Activated CD4-positive, alpha-beta T cell treated with anti-CD3 and anti-CD28 coated beads, Interleukin-2, amount 10 ng/mL, durations not matched to agents 7 days and 5 days (primary cell): ENCODE results near the gene CKS1B. TPM values are rescaled to one million over a fixed set of nuclear protein-coding genes. Genes with fewer than 3 reads are reported as not detected.
A peak's percentile ranks its signal among the peaks of the same experiment; 100 is the strongest.

Experiments
- CTCF ChIA-PET: fragments of 350-600 bp; sonication (Branson Sonifier 250); formaldehyde crosslinking; loops from one replicate; lab custom pipeline; 2021; ENCODE audit warnings: antibody characterized with exemption; lab: Charles Lee
- POLR2A ChIA-PET: fragments of 350-600 bp; sonication (Branson Sonifier 250); formaldehyde crosslinking; loops from one replicate; lab custom pipeline; 2021; ENCODE audit warnings: antibody characterized with exemption; lab: Charles Lee
- DNase-seq: peaks from one replicate; pipeline ENCODE4 v3.0.0-alpha.2; 2020
- H3K27ac Mint-ChIP-seq: one replicate; pipeline ENCODE4 v1.8.0; 2021; ENCODE audit warnings: mild to moderate bottlenecking, moderate library complexity, mixed read lengths
- H3K27me3 Mint-ChIP-seq: one replicate; pipeline ENCODE4 v1.8.0; 2021; ENCODE audit warnings: mixed read lengths
- H3K36me3 Mint-ChIP-seq: one replicate; pipeline ENCODE4 v1.8.0; 2021; ENCODE audit warnings: low read depth, mixed read lengths
- H3K4me1 Mint-ChIP-seq: one replicate; pipeline ENCODE4 v1.8.0; 2021; ENCODE audit warnings: mixed read lengths
- H3K4me3 Mint-ChIP-seq: one replicate; pipeline ENCODE4 v1.8.0; 2021; ENCODE audit warnings: mild to moderate bottlenecking, moderate library complexity, mixed read lengths
- H3K9me3 Mint-ChIP-seq: one replicate; pipeline ENCODE4 v1.8.0; 2021; ENCODE audit warnings: mixed read lengths
- total RNA-seq, 2 experiments: library from RNA; stranded (reverse); gene quantifications; one replicate each; pipeline ENCODE4 v1.2.3, GENCODE V29; 2021

The CKS1B gene
- total RNA-seq, 2 experiments from 2014 or later, result 147 to 157 TPM

GRCh38 chr1:155009221-155009711 is 34.8 kb downstream of the CKS1B start:
- peak overlapping the region; percentile 99 for H3K4me3 Mint-ChIP-seq
- no peaks in the 10 kb centered on the region for H3K9me3 Mint-ChIP-seq
- H3K36me3 Mint-ChIP-seq, result peaks cover 52% of the 10 kb centered on the region
- H3K27ac Mint-ChIP-seq, result peak overlapping the region; percentile 92
- H3K27me3 Mint-ChIP-seq, result no peaks in the 10 kb centered on the region
- peaks cover 72% of the 10 kb centered on the region for H3K4me1 Mint-ChIP-seq
- POLR2A ChIA-PET, result no interaction called here
- no peak for DNase-seq
- CTCF ChIA-PET, result interaction anchor here (1.0 to 17.4 kb wide), 4 partner anchors 8 to 76 kb away, joined by 3 to 184 read pairs (median 28); partner anchors contain the start of genes ADAM15, LENEP and ZBTB7B

DNA sequence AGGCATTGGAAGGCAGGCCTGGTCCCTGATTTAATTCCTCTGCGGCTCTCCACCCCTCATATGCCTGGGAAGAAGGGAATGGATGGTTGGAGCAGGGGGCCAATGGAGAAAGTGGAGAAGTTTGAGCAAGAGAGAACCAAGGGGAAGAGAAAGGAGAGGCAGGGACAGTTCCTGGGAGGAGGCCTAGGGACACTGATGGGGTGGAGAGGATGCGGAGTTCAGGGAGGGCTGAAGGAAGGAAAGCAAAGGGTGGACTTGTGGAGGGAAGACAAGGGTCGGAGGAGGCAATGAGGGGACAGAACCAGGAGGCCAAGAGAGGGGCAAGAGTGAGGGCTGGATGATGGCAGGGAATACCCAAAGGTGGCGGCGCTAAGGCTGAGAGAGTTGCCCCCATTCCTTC is 35.3 kb downstream of the CKS1B start:
- Mint-ChIP-seq H3K9me3 (no peaks in the 10 kb centered on the region), H3K27me3 (no peaks in the 10 kb centered on the region), H3K36me3 (peaks cover 53% of the 10 kb centered on the region), H3K27ac (peak overlapping the region; percentile 92), H3K4me1 (peaks cover 72% of the 10 kb centered on the region), H3K4me3 (peak overlapping the region; percentile 99)
- ChIA-PET POLR2A (no interaction called here), CTCF (interaction anchor here (2.8 to 17.4 kb wide), 4 partner anchors 8 to 75 kb away, joined by 9 to 222 read pairs (median 115); partner anchors contain the start of genes DCST1, DCST2, LENEP and ZBTB7B)
- DNase-seq, result no peak

- peaks cover 74% of the 10 kb centered on the region for H3K4me1 Mint-ChIP-seq
These were observed 35.9 kb downstream of the CKS1B start for GRCh38 chr1:155010211-155010918.

GRCh38 chr1:155011004-155011416 is 36.5 kb downstream of the CKS1B start:
- no peaks in the 10 kb centered on the region for H3K27me3 Mint-ChIP-seq
- no peak for DNase-seq
- H3K9me3 Mint-ChIP-seq, result no peaks in the 10 kb centered on the region
- peaks cover 74% of the 10 kb centered on the region for H3K4me1 Mint-ChIP-seq
- ChIA-PET POLR2A (no interaction called here), CTCF (interaction anchor here (1.1 to 17.4 kb wide), 6 partner anchors 12 to 74 kb away, joined by 3 to 222 read pairs (median 14); partner anchors contain the start of genes DCST1, DCST2, LENEP and ZBTB7B)
- peak overlapping the region; percentile 92 for H3K27ac Mint-ChIP-seq
- H3K36me3 Mint-ChIP-seq, result peaks cover 59% of the 10 kb centered on the region
- H3K4me3 Mint-ChIP-seq, result peak overlapping the region; percentile 99

More at GRCh38 chr1:155010211-155010918, 35.9 kb downstream of the CKS1B start:
- peak; percentile 44 for DNase-seq
- ChIA-PET POLR2A (no interaction called here), CTCF (interaction anchor here (0.6 to 17.4 kb wide), 8 partner anchors 12 to 75 kb away, joined by 3 to 222 read pairs (median 10); partner anchors contain the start of genes DCST1, DCST2, LENEP and ZBTB7B)
- no peaks in the 10 kb centered on the region for H3K9me3 Mint-ChIP-seq
- H3K4me3 Mint-ChIP-seq, result peak overlapping the region; percentile 99
- no peaks in the 10 kb centered on the region for H3K27me3 Mint-ChIP-seq
- H3K27ac Mint-ChIP-seq, result peak overlapping the region; percentile 92
- peaks cover 53% of the 10 kb centered on the region for H3K36me3 Mint-ChIP-seq

GRCh38 chr1:155011437-155012025 is 37.0 kb downstream of the CKS1B start:
- DNase-seq, result no peak
- no peaks in the 10 kb centered on the region for H3K9me3 Mint-ChIP-seq
- H3K4me3 Mint-ChIP-seq, result peak overlapping the region; percentile 99
- no peaks in the 10 kb centered on the region for H3K27me3 Mint-ChIP-seq
- H3K4me1 Mint-ChIP-seq, result peaks cover 74% of the 10 kb centered on the region
- ChIA-PET CTCF (interaction anchor here (0.6 to 17.4 kb wide), 9 partner anchors 9 to 74 kb away, joined by 3 to 222 read pairs (median 6); partner anchors contain the start of genes DCST1, DCST2, LENEP and ZBTB7B), POLR2A (no interaction called here)
- peak overlapping the region; percentile 92 for H3K27ac Mint-ChIP-seq
- H3K36me3 Mint-ChIP-seq, result peaks cover 60% of the 10 kb centered on the region

DNA sequence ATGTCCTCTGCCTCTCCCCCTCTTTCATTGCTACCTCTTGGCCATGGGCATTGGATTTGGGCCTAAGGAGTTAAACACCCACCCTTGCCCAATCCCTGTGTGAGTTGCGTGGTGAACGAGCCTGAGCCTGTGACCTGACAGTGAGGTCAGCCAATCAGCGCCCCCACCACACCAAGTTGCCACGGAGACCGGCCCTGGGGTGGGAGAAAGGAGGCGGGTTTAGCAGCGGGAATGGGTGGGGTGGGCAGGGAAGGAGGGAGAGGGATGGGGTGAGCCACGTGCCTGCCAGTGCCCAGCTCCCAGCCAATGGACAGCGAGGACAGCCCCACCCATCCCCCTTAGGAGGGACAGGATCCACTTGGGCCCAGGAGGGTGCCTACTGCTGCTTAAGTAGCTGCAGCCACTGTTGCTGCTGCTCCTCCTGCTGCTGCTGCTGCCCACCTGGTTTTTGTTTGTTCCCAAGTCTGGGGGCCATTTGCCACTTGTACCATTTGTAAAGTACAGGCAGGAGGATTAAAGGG is 37.6 kb downstream of the CKS1B start:
- H3K9me3 Mint-ChIP-seq, result no peaks in the 10 kb centered on the region
- no peaks in the 10 kb centered on the region for H3K27me3 Mint-ChIP-seq
- H3K36me3 Mint-ChIP-seq, result peaks cover 62% of the 10 kb centered on the region
- H3K27ac Mint-ChIP-seq, result peak overlapping the region; percentile 89
- DNase-seq, result peak; percentile 52
- ChIA-PET POLR2A (interaction anchor here (0.6 to 0.7 kb wide), 2 partner anchors 29 to 51 kb away, joined by 3 to 5 read pairs; no protein-coding TSS in a partner anchor), CTCF (interaction anchor here (0.6 to 17.4 kb wide), 8 partner anchors 8 to 73 kb away, joined by 3 to 222 read pairs (median 8); partner anchors contain the start of genes DCST1, DCST2, LENEP and ZBTB7B)
- peaks cover 74% of the 10 kb centered on the region for H3K4me1 Mint-ChIP-seq
- peak overlapping the region; percentile 99 for H3K4me3 Mint-ChIP-seq

DNA sequence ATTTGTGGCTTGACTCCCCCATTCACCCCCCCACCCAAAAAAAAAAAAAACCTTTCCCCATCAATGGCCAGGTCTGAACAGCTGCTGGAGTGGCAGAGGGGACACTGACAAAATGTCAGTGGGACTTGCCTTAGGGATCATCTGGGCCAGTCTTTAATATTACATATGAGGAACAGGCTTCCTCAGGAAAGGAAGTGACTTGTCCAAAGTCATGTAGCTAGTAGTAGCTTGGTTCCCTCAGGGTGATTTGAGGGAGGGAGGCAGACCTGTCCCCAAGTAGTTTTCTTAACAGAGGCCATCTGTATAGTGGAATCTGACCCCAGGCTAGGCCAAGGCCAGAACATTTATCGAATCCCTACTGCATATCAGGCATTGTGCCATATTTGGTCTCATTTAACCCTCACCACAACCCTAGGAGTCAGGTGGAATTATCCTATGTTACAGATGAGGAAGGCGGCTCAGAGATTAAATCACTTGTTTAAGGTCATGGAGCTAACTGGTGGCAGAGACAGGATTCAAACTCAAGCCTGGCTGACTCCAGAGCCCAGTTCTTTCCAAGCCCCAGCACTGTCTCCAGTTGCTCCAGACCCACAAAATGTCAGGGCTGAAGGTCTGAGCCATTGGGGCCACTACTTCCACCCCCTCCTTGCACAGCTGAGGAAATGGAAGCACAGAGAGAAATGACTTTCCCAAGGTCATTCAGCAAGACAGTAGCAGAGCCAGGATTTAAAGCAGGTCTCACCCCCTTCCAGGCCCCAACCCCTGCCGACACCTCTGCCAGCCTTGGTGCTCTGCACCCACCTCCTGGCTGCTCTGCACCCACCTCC is 38.5 kb downstream of the CKS1B start:
- Mint-ChIP-seq H3K27me3 (no peaks in the 10 kb centered on the region), H3K36me3 (peaks cover 68% of the 10 kb centered on the region), H3K4me3 (peak overlapping the region; percentile 99), H3K27ac (peak overlapping the region; percentile 89), H3K4me1 (peaks cover 74% of the 10 kb centered on the region), H3K9me3 (no peaks in the 10 kb centered on the region)
- ChIA-PET CTCF (interaction anchor here (0.6 to 17.4 kb wide), 10 partner anchors 10 to 563 kb away, joined by 3 to 222 read pairs (median 4); partner anchors contain the start of genes DCST1, DCST2, KRTCAP2 and LENEP), POLR2A (interaction anchor here (0.7 kb wide), 1 partner anchor 28 kb away, joined by 5 read pairs; no protein-coding TSS in a partner anchor)
- DNase-seq, result no peak

- ChIA-PET POLR2A (no interaction called here), CTCF (interaction anchor here (1.2 to 17.4 kb wide), 5 partner anchors 15 to 159 kb away, joined by 3 to 222 read pairs (median 18); partner anchors contain the start of genes DCST1, DCST2, KRTCAP2 and LENEP)
- Mint-ChIP-seq H3K27me3 (no peaks in the 10 kb centered on the region), H3K4me3 (peak overlapping the region; percentile 99), H3K36me3 (peaks cover 69% of the 10 kb centered on the region), H3K27ac (peak overlapping the region; percentile 89), H3K4me1 (peaks cover 71% of the 10 kb centered on the region), H3K9me3 (no peaks in the 10 kb centered on the region)
- DNase-seq, result peak; percentile 63
These were observed 39.2 kb downstream of the CKS1B start for GRCh38 chr1:155013632-155014031.

DNA sequence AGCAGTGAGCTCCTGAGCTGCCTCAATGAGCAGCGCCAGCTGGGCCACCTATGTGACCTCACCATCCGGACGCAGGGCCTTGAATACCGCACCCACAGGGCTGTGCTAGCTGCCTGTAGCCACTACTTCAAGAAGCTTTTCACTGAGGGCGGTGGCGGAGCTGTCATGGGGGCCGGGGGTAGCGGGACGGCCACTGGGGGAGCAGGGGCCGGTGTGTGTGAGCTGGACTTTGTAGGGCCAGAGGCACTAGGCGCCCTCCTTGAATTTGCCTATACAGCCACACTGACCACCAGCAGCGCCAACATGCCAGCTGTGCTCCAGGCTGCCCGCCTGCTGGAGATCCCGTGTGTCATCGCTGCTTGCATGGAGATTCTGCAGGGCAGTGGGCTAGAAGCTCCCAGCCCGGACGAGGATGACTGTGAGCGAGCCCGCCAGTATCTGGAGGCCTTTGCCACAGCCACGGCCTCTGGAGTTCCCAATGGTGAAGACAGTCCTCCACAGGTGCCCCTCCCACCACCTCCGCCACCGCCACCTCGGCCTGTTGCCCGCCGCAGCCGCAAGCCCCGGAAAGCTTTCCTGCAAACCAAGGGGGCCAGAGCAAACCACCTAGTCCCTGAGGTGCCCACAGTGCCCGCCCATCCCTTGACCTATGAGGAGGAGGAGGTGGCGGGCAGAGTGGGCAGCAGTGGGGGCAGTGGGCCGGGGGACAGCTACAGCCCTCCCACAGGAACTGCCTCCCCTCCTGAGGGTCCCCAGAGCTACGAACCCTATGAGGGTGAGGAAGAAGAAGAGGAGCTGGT is 40.4 kb downstream of the CKS1B start:
- H3K9me3 Mint-ChIP-seq, result no peaks in the 10 kb centered on the region

DNA sequence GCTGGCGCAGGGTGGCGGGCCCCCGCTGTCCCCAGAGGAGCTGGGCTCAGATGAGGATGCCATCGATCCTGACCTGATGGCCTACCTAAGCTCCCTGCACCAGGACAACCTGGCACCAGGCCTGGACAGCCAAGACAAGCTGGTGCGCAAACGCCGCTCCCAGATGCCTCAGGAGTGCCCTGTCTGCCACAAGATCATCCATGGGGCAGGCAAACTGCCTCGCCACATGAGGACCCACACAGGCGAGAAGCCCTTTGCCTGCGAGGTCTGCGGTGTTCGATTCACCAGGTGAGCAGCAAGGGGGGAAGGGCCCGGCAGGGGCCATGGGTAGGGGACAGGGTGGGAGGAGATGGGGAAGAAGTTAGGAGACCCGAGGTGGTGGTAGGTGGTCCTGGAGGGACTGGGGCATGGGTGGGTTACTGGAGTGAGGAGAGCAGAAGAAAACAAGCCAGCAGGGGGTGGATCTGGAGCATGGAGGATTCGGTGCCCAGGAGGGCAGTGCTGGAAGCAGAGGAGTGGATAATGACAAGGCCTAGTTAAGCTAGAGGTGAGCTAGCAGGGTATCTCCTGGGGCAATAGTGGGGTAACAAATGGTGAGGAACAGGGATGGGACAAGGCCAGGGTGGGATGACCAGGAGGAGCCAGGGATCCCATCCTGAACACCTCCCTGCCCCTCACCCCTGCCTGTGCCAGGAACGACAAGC is 41.2 kb downstream of the CKS1B start:
- H3K4me1 Mint-ChIP-seq, result peaks cover 79% of the 10 kb centered on the region
- POLR2A ChIA-PET, result interaction anchor here (1.4 to 1.5 kb wide), 2 partner anchors 31 to 61 kb away, joined by 7 read pairs; no protein-coding TSS in a partner anchor
- H3K27ac Mint-ChIP-seq, result peak overlapping the region; percentile 84
- H3K36me3 Mint-ChIP-seq, result peaks cover 68% of the 10 kb centered on the region
- no peaks in the 10 kb centered on the region for H3K27me3 Mint-ChIP-seq
- peak overlapping the region; percentile 62 for H3K4me3 Mint-ChIP-seq
- no peak for DNase-seq
- CTCF ChIA-PET, result interaction anchor here (0.6 to 17.4 kb wide), 16 partner anchors 8 to 1094 kb away, joined by 3 to 222 read pairs (median 6); partner anchors contain the start of genes ADAM15, DCST1, DCST2 and FLAD1
- H3K9me3 Mint-ChIP-seq, result no peaks in the 10 kb centered on the region

More for the DNA sequence above, 40.4 kb downstream of the CKS1B start:
- no peak for DNase-seq
- H3K36me3 Mint-ChIP-seq, result peaks cover 73% of the 10 kb centered on the region
- H3K4me1 Mint-ChIP-seq, result peaks cover 80% of the 10 kb centered on the region
- POLR2A ChIA-PET, result interaction anchor here (1.5 kb wide), 1 partner anchor 30 kb away, joined by 7 read pairs; no protein-coding TSS in a partner anchor
- H3K4me3 Mint-ChIP-seq, result peak overlapping the region; percentile 99
- CTCF ChIA-PET, result interaction anchor here (0.6 to 17.4 kb wide), 8 partner anchors 7 to 1095 kb away, joined by 4 to 222 read pairs (median 22); partner anchors contain the start of genes DCST1, DCST2, FLAD1 and LENEP
- H3K27me3 Mint-ChIP-seq, result no peaks in the 10 kb centered on the region
- H3K27ac Mint-ChIP-seq, result peak overlapping the region; percentile 84
